HG02938 (cell line): ENCODE data around the gene EDN2.

Experiments
- ATAC-seq: cut with Tn5 transposase; IDR thresholded peaks from one replicate; pipeline ENCODE4 v1.9.1; 2021; ENCODE audit warnings: mild to moderate bottlenecking, moderate library complexity; ENCODE audit not compliant: unreplicated experiment

Gene EDN2

GRCh38 chr1:41500378-41500777 lies 15.9 kb upstream of the EDN2 start:
- no peak for ATAC-seq

DNA sequence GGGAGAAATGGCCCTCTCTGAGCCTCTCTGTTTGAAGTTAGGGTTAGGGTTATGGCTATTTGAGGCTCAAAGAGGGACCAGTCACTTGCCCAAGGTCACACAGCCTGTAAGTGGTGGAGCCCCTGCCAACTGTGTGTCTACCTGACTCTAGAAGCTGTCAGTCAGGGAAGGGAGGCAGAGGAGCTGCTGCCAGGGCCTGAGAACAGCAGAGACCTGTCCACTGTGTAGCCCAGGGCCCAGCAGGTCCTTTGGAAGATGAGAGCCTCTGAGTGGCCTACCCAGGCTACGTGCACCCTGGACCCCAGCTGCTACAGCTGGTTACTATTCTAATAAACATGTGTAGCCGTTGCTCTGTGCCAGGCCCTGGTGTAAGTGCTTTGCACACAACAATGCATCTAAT lies 15.1 kb upstream of the EDN2 start:
- no peak for ATAC-seq

- no peak for ATAC-seq
Observed at GRCh38 chr1:41498804-41499203, 14.3 kb upstream of the EDN2 start.

GRCh38 chr1:41498391-41498790 lies 13.9 kb upstream of the EDN2 start:
- ATAC-seq = no peak

GRCh38 chr1:41497461-41498030 lies 13.1 kb upstream of the EDN2 start:
- no peak for ATAC-seq

- no peak for ATAC-seq
Observed at GRCh38 chr1:41497056-41497440, 12.6 kb upstream of the EDN2 start.

DNA sequence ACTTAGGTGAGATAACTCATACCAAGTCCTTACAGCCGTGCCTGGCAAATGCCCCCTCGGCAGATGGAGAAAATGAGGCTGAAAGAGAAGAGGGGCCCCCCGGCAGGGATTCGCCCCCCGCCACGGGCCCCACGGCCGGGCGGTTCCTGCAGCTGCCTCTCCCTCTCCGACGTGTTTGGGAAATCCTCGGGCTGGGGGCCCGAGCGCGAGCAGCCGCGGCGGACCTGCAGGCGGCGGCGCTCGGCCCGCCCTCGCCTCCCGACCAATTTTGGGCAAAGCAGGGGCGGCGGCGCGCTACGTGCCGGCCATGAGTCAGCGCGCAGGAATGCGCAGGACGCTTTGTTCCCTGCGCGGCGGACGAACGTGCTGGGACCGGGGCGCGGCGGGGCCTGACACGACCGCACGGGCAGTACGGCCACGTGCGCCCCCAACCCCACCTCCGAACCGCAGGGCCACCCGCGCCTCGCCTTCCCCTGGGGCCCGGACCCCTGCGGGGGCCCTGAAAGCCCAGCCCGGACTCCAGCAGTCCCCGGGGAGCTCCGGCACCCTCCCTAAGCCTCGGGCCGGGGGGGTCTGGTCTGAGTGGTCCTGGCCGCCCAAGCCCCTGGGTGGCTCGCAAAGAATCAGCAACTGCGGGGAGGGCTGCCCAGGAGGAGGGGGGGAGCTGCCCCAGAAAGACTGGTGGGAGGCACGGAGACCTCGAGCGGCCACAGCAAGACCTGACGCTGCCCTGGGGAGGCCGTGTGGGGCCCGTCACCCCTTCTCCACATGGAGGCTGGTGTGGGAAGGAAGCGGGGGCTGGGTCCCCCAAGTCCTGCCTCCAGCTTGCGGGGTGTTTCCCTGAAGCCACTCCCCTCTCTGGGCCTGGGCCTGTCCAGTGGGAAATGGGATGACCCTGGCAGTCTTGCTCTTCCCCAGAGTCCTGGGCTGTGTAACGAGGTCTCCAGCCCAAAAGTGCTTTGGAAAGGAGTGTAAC lies 11.9 kb upstream of the EDN2 start:
- no peak for ATAC-seq

DNA sequence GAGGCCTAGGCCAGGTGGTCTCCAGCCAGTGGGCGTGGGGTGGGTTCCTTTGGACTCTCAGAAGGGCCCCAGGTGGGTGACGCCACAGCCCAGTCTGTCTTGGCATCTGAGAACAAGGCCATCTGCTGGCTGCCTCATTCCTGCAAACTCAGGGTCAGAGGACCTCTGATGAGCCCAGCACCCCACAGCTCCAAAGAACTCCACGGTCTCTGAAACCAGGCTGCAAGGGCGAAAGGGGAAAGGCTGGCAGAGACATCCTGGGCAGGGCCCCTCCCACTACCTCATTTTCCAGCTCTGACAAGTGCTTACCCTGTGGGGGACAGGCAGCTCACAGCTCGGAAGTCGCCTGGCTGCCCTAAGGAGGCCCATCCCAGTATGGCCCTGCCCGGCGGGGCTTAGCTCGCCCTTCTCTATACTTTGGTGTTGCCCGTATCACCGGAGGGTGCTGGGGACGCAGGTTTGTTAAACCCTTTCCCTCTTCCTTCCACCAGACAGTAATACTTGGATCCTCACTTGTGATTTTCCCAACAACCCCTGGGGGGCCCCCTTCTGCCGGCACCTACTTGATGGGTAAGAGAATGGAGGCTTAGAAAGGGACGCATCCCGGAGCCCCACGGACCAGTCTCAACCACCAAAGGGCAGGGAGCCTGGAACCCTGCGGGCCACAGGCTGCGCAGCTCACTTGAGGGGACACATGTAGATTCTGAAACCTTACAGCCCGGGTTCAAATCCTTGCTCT lies 10.9 kb upstream of the EDN2 start:
- no peak for ATAC-seq

DNA sequence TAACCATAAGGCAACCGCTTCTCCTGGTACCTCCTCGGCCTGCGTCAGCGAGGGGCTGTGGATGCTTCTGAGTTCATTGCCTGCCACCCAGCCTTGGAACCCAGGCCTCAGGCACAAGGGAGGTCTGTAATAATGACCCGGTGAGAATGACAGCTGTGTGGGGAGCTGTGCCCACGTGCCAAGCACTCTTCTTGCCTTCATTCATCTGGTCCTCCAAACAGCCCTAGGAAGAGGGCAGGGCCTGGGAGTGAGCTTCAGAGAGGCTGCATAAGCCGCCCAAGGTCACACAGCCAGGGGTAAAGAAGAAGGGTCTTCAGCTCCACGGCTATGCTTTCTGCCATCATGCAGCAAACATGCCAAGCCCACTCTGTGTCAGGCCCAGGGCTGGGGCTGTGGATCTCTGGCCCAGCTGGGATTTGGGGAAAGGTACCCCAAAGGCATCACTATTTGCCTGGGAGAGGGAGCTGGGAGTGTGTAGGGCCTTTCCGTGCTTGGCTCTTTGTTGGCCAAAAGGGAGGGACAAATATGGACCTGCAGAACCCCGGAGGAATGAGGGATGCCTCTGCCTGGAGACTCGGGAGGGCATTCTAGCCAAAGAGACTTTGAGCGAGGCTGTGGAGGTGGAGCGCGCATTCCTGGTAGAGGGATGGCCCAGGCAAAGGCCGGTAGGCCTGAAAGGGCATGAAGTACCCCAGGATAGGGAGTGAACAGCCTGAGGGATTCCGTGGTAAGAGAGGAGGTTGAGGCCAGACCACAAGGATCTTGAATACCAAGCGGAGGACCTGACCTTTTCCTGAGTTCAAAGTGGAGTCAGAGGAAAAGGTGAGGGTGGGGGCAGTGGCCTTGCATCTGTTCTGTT lies 10.1 kb upstream of the EDN2 start:
- ATAC-seq = no peak

GRCh38 chr1:41493626-41494350 lies 9.3 kb upstream of the EDN2 start:
- ATAC-seq = no peak

GRCh38 chr1:41493117-41493536 lies 8.6 kb upstream of the EDN2 start:
- ATAC-seq = no peak

DNA sequence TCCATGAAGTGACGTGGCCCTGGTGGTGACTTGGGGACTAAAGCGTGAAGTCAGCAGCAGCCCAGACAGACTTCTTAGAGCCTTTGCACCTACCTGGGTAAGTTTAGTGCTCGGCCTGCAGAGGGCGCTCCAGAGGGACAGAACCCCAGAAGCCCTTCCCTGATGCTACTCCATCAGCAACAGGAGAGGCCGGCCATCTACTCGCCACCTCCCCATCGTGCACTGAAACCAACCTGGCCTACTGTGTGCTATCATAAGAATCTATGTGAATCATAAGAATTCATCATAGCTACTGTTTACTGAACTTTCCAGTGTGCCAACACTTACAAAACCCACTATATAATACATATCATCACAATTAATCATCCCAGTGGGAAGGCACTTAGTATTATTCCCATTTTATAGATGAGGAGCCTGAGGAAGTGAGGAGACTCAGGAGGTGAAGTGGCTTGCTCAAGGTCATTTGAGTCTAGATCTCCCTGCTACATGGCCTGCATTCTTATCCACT lies 7.9 kb upstream of the EDN2 start:
- ATAC-seq = no peak

- no peak for ATAC-seq
Observed at GRCh38 chr1:41490911-41491310, 6.4 kb upstream of the EDN2 start.

DNA sequence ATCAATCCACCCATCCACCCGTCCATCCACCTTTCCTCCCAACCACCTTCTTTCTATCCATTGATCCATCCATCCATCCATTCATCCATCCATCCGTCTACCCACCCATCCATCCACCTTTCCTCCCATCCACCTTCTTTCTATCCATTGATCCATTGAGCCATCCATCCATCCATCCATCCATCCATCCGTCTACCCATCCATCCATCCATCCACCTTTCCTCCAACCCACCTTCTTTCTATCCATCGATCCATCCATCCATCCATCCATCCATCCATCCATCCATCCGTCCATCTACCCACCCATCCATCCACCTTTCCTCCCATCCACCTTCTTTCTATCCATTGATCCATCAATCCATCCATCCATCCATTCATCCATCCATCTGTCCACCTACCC lies 5.1 kb upstream of the EDN2 start:
- no peak for ATAC-seq

GRCh38 chr1:41488040-41488951 lies 3.8 kb upstream of the EDN2 start:
- no peak for ATAC-seq

- ATAC-seq = no peak
Observed at GRCh38 chr1:41487126-41488039, 2.9 kb upstream of the EDN2 start.

DNA sequence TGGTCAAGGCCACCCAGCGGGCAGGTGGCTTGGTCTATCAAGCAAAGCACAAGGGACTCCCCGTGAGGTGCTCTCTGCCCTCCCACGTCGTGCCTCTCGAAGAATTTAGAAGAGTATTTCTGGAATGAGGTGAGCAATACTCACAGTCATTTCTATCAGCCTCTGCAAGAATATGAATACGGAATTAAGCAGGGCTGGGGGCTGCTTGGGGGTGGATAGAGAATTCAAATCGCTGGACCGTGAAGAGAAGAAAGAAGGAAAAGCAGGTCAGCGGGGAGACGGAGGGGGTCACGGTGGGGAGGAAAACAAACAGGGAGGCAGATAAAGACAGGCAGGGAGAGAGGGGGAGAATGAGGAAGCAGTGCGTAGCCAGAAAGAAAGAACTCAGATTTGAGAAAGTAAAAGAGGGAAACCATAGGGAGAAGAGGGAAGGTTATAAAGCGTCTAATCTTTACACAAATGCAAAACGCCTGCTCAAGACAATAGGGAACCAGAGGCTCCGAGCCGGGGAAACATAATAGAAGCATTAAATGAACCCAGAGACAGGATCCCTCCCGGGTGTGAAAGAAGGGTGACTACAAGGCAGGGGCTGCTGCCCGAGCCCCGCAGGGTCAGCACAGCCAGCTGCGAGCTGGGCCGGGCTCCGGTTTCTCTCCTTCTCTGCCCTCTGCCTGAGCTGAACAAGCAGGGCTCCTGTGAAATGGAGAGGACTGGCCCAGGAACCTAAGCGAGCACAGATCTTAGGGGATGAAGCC lies 2.1 kb upstream of the EDN2 start:
- no peak for ATAC-seq
